ENCODE data around the gene STAP1. TPM values are rescaled to one million over a fixed set of nuclear protein-coding genes. Genes with fewer than 3 reads are reported as not detected.
"Not testable (repeated sequence)": the region's sequence is repeated elsewhere in the genome, so short reads cannot be mapped to it uniquely, and the experiment has no call there.

STAP1 gene
- total RNA-seq, 1 experiment from 2014 or later: 0.08 TPM

GRCh38 chr4:67546004-67546356 is 12.5 kb upstream of the STAP1 start:
- Histone ChIP-seq H3K4me1 (peaks cover 4% of the 10 kb centered on the region), H3K36me3 (peaks cover 14% of the 10 kb centered on the region), H3K27ac (peak overlapping the region; percentile 90; the same call in 1 of the 2 replicates), H3K27me3 (no peaks in the 10 kb centered on the region), H3K4me3 (peak overlapping the region; percentile 89), H3K9me3 (replicated peaks) (no peaks in the 10 kb centered on the region)
- peak; percentile 28 to 48 for DNase-seq

- Histone ChIP-seq H3K27ac (no peak overlapping the region), H3K27me3 (no peaks in the 10 kb centered on the region)
Measured at GRCh38 chr4:67546971-67547370, 11.6 kb upstream of the STAP1 start.

GRCh38 chr4:67549123-67549522 is 9.4 kb upstream of the STAP1 start:
- H3K4me3 ChIP-seq: no peak overlapping the region
- H3K36me3 ChIP-seq: no peaks in the 10 kb centered on the region
- H3K4me1 ChIP-seq: peaks cover 4% of the 10 kb centered on the region
- peak in 1 of 2 experiments; percentile 29 for DNase-seq
- no peak overlapping the region for H3K27ac ChIP-seq
- H3K27me3 ChIP-seq: no peaks in the 10 kb centered on the region
- no peaks in the 10 kb centered on the region for H3K9me3 ChIP-seq (replicated peaks)

More at GRCh38 chr4:67546971-67547370, 11.6 kb upstream of the STAP1 start:
- DNase-seq: no peak
- no peaks in the 10 kb centered on the region for H3K9me3 ChIP-seq (replicated peaks)
- no peak overlapping the region for H3K4me3 ChIP-seq
- H3K36me3 ChIP-seq: peaks cover 4% of the 10 kb centered on the region
- peaks cover 4% of the 10 kb centered on the region for H3K4me1 ChIP-seq

- H3K4me3 ChIP-seq: no peak overlapping the region
- H3K27me3 ChIP-seq: no peaks in the 10 kb centered on the region
- peaks cover 4% of the 10 kb centered on the region for H3K4me1 ChIP-seq
- DNase-seq: no peak
- H3K9me3 ChIP-seq (replicated peaks): no peaks in the 10 kb centered on the region
- no peaks in the 10 kb centered on the region for H3K36me3 ChIP-seq
- no peak overlapping the region for H3K27ac ChIP-seq
Measured at GRCh38 chr4:67550451-67550850, 8.1 kb upstream of the STAP1 start.

- Histone ChIP-seq H3K27me3 (no peaks in the 10 kb centered on the region), H3K36me3 (no peaks in the 10 kb centered on the region), H3K4me1 (peaks cover 4% of the 10 kb centered on the region), H3K4me3 (no peak overlapping the region), H3K9me3 (replicated peaks) (no peaks in the 10 kb centered on the region), H3K27ac (no peak overlapping the region)
- no peak for DNase-seq
Measured at GRCh38 chr4:67550857-67551256, 7.7 kb upstream of the STAP1 start.

GRCh38 chr4:67552146-67552792 is 6.3 kb upstream of the STAP1 start:
- not testable (repeated sequence) for H3K36me3 ChIP-seq; DNase-seq; H3K27ac ChIP-seq; H3K9me3 ChIP-seq (replicated peaks); H3K27me3 ChIP-seq; H3K4me1 ChIP-seq; H3K4me3 ChIP-seq

- peaks cover 16% of the 10 kb centered on the region for H3K4me1 ChIP-seq
- H3K4me3 ChIP-seq: no peak overlapping the region
- no peak overlapping the region for H3K27ac ChIP-seq
- no peak for DNase-seq
- no peaks in the 10 kb centered on the region for H3K36me3 ChIP-seq
- H3K9me3 ChIP-seq (replicated peaks): no peaks in the 10 kb centered on the region
- H3K27me3 ChIP-seq: no peaks in the 10 kb centered on the region
Measured at GRCh38 chr4:67554096-67554495, 4.4 kb upstream of the STAP1 start.

- no peak for DNase-seq
- Histone ChIP-seq H3K36me3 (no peaks in the 10 kb centered on the region), H3K9me3 (replicated peaks) (no peaks in the 10 kb centered on the region), H3K27ac (no peak overlapping the region), H3K4me1 (peaks cover 16% of the 10 kb centered on the region), H3K4me3 (no peak overlapping the region), H3K27me3 (no peaks in the 10 kb centered on the region)
Measured at GRCh38 chr4:67555447-67555846, 3.1 kb upstream of the STAP1 start.

- Histone ChIP-seq H3K4me1 (peaks cover 23% of the 10 kb centered on the region), H3K9me3 (replicated peaks) (no peaks in the 10 kb centered on the region), H3K4me3 (no peak overlapping the region), H3K36me3 (no peaks in the 10 kb centered on the region), H3K27me3 (no peaks in the 10 kb centered on the region), H3K27ac (no peak overlapping the region)
- peak in 1 of 2 experiments; percentile 37 for DNase-seq
Measured at GRCh38 chr4:67556436-67556835, 2.1 kb upstream of the STAP1 start.

- no peak for DNase-seq
- peaks cover 9% of the 10 kb centered on the region; the same call in 1 of the 2 replicates for H3K4me1 ChIP-seq
Measured at GRCh38 chr4:67565284-67565683, 6.8 kb downstream of the STAP1 start.

GRCh38 chr4:67566335-67566734 is 7.8 kb downstream of the STAP1 start:
- Histone ChIP-seq H3K4me1 (peaks cover 3% of the 10 kb centered on the region; the same call in 1 of the 2 replicates), H3K27ac (no peak overlapping the region), H3K36me3 (no peaks in the 10 kb centered on the region), H3K27me3 (no peaks in the 10 kb centered on the region), H3K9me3 (replicated peaks) (no peaks in the 10 kb centered on the region), H3K4me3 (no peak overlapping the region)
- DNase-seq: no peak

More at GRCh38 chr4:67565284-67565683, 6.8 kb downstream of the STAP1 start:
- H3K27ac ChIP-seq: no peak overlapping the region
- H3K4me3 ChIP-seq: no peak overlapping the region
- no peaks in the 10 kb centered on the region for H3K36me3 ChIP-seq
- H3K27me3 ChIP-seq: no peaks in the 10 kb centered on the region
- no peaks in the 10 kb centered on the region for H3K9me3 ChIP-seq (replicated peaks)

GRCh38 chr4:67568820-67569219 is 10.3 kb downstream of the STAP1 start:
- no peaks in the 10 kb centered on the region; the same call in 1 of the 2 replicates for H3K9me3 ChIP-seq (replicated peaks)
- no peak overlapping the region for H3K4me3 ChIP-seq
- H3K27ac ChIP-seq: no peak overlapping the region
- DNase-seq: no peak
- no peaks in the 10 kb centered on the region for H3K27me3 ChIP-seq
- no peaks in the 10 kb centered on the region for H3K36me3 ChIP-seq
- H3K4me1 ChIP-seq: no peaks in the 10 kb centered on the region

- Histone ChIP-seq H3K27ac (no peak overlapping the region), H3K9me3 (replicated peaks) (no peaks in the 10 kb centered on the region; the same call in 1 of the 2 replicates)
Measured at GRCh38 chr4:67570537-67570936, 12.0 kb downstream of the STAP1 start.

GRCh38 chr4:67571975-67572374 is 13.4 kb downstream of the STAP1 start:
- Histone ChIP-seq H3K4me1 (peaks cover 5% of the 10 kb centered on the region; the same call in 1 of the 2 replicates), H3K4me3 (no peak overlapping the region), H3K27ac (no peak overlapping the region), H3K36me3 (no peaks in the 10 kb centered on the region; the same call in 1 of the 2 replicates), H3K9me3 (replicated peaks) (no peaks in the 10 kb centered on the region; the same call in 1 of the 2 replicates), H3K27me3 (no peaks in the 10 kb centered on the region)
- DNase-seq: no peak

More at GRCh38 chr4:67570537-67570936, 12.0 kb downstream of the STAP1 start:
- no peaks in the 10 kb centered on the region; the same call in 1 of the 2 replicates for H3K36me3 ChIP-seq
- H3K4me1 ChIP-seq: peaks cover 5% of the 10 kb centered on the region; the same call in 1 of the 2 replicates
- H3K27me3 ChIP-seq: no peaks in the 10 kb centered on the region
- H3K4me3 ChIP-seq: no peak overlapping the region
- no peak for DNase-seq

GRCh38 chr4:67573193-67573592 is 14.7 kb downstream of the STAP1 start:
- H3K9me3 ChIP-seq (replicated peaks): no peaks in the 10 kb centered on the region; the same call in 1 of the 2 replicates
- H3K27ac ChIP-seq: no peak overlapping the region
- DNase-seq: no peak
- H3K4me3 ChIP-seq: no peak overlapping the region
- H3K36me3 ChIP-seq: no peaks in the 10 kb centered on the region; the same call in 1 of the 2 replicates
- peaks cover 5% of the 10 kb centered on the region; the same call in 1 of the 2 replicates for H3K4me1 ChIP-seq
- no peaks in the 10 kb centered on the region for H3K27me3 ChIP-seq
